Nephron (organoid): Measurements from ENCODE around the gene SNCG.

Source experiments
- H3K27ac Mint-ChIP-seq, 3 experiments: 2 replicates each; pipeline ENCODE4 v1.8.0; 2020; ENCODE audit warnings: mixed read lengths in 3 of 3, mild to moderate bottlenecking in 2 of 3, moderate library complexity in 1 of 3
- H3K27me3 Mint-ChIP-seq: 2 replicates; pipeline ENCODE4 v1.8.0; 2021; ENCODE audit warnings: low read depth, mild to moderate bottlenecking, moderate library complexity, mixed read lengths
- H3K36me3 Mint-ChIP-seq: 2 replicates; pipeline ENCODE4 v1.8.0; 2020; ENCODE audit warnings: low read depth, mixed read lengths
- H3K4me1 Mint-ChIP-seq: 2 replicates; pipeline ENCODE4 v1.8.0; 2020; ENCODE audit warnings: mixed read lengths
- H3K4me3 Mint-ChIP-seq, 3 experiments: 2 replicates each; pipeline ENCODE4 v1.8.0; 2020; ENCODE audit warnings: mild to moderate bottlenecking in 3 of 3, mixed read lengths in 3 of 3, moderate library complexity in 2 of 3
- H3K9me3 Mint-ChIP-seq: 2 replicates; pipeline ENCODE4 v1.8.0; 2020; ENCODE audit warnings: mixed read lengths
- CTCF ChIP-seq, 3 experiments: fragments of 200-600 bp; sonication (generic); IDR thresholded peaks; one replicate each; pipeline ENCODE4 v1.5.0; 2021; ENCODE audit warnings: antibody characterized with exemption in 3 of 3; ENCODE audit not compliant: unreplicated experiment in 3 of 3

SNCG gene

GRCh38 chr10:86959737-86960002 lies 1.3 kb downstream of the SNCG start:
- Mint-ChIP-seq H3K27ac (peak overlapping the region in 2 of 3 experiments; percentile 79 to 80), H3K4me1 (peaks cover 35% of the 10 kb centered on the region), H3K36me3 (no peaks in the 10 kb centered on the region), H3K4me3 (no peak overlapping the region), H3K9me3 (no peaks in the 10 kb centered on the region), H3K27me3 (no peaks in the 10 kb centered on the region)
- TF ChIP-seq CTCF (IDR thresholded peaks at IDR 0.05; ENCODE audit: unreplicated experiment in 3 of 3) = no peak

- H3K4me1 Mint-ChIP-seq = peaks cover 34% of the 10 kb centered on the region
- TF ChIP-seq CTCF (IDR thresholded peaks at IDR 0.05; ENCODE audit: unreplicated experiment in 3 of 3) = peak; percentile 66 to 84 (median 74)
- H3K27ac Mint-ChIP-seq = peak overlapping the region; percentile 32 to 80 (median 70)
- H3K9me3 Mint-ChIP-seq = no peaks in the 10 kb centered on the region
- no peaks in the 10 kb centered on the region for H3K36me3 Mint-ChIP-seq
- H3K27me3 Mint-ChIP-seq = no peaks in the 10 kb centered on the region
- peak overlapping the region in 1 of 3 experiments; percentile 30 for H3K4me3 Mint-ChIP-seq
Observed at GRCh38 chr10:86960003-86960862, 1.8 kb downstream of the SNCG start.

- TF ChIP-seq CTCF (IDR thresholded peaks at IDR 0.05; ENCODE audit: unreplicated experiment in 3 of 3) = no peak
- Mint-ChIP-seq H3K27me3 (no peaks in the 10 kb centered on the region), H3K4me3 (no peak overlapping the region), H3K27ac (peak overlapping the region; percentile 32 to 80 (median 70)), H3K36me3 (no peaks in the 10 kb centered on the region), H3K4me1 (peaks cover 39% of the 10 kb centered on the region), H3K9me3 (no peaks in the 10 kb centered on the region)
Observed at GRCh38 chr10:86960863-86961434, 2.5 kb downstream of the SNCG start.

GRCh38 chr10:86961481-86962091 lies 3.2 kb downstream of the SNCG start:
- Mint-ChIP-seq H3K9me3 (no peaks in the 10 kb centered on the region), H3K36me3 (no peaks in the 10 kb centered on the region), H3K4me1 (peaks cover 39% of the 10 kb centered on the region), H3K27ac (no peak overlapping the region), H3K27me3 (peaks cover 3% of the 10 kb centered on the region), H3K4me3 (no peak overlapping the region)
- no peak for TF ChIP-seq CTCF (IDR thresholded peaks at IDR 0.05; ENCODE audit: unreplicated experiment in 3 of 3)

- Mint-ChIP-seq H3K27me3 (peaks cover 3% of the 10 kb centered on the region), H3K27ac (no peak overlapping the region), H3K4me1 (peaks cover 39% of the 10 kb centered on the region), H3K36me3 (no peaks in the 10 kb centered on the region), H3K4me3 (no peak overlapping the region), H3K9me3 (no peaks in the 10 kb centered on the region)
- TF ChIP-seq CTCF (IDR thresholded peaks at IDR 0.05; ENCODE audit: unreplicated experiment in 3 of 3) = no peak
Observed at GRCh38 chr10:86962136-86962980, 4.0 kb downstream of the SNCG start.
